G401 (cell line): ENCODE measurements around the gene SLC66A2. TPM values are rescaled to one million over a fixed set of nuclear protein-coding genes. Genes with fewer than 3 reads are reported as not detected.

ENCODE experiments used
- DNase-seq: peaks from one replicate; pipeline ENCODE4 v3.0.0-alpha.2; 2015; ENCODE audit warnings: low spot score
- in situ Hi-C: cut with HindIII; loops from 2 replicates; pipeline ENCODE4 v1.10.0; 2016; ENCODE audit warnings: low sequenced_read_pairs, mixed read lengths
- total RNA-seq: library from RNA; depleted of rRNA; stranded (reverse); fragments of >200 nt; shearing (Covaris generic); gene quantifications from 2 replicates; pipeline ENCODE4 v1.2.3, GENCODE V29; 2014

The SLC66A2 gene
- total RNA-seq, 1 experiment from 2014 or later, result 65.7 TPM

DNA sequence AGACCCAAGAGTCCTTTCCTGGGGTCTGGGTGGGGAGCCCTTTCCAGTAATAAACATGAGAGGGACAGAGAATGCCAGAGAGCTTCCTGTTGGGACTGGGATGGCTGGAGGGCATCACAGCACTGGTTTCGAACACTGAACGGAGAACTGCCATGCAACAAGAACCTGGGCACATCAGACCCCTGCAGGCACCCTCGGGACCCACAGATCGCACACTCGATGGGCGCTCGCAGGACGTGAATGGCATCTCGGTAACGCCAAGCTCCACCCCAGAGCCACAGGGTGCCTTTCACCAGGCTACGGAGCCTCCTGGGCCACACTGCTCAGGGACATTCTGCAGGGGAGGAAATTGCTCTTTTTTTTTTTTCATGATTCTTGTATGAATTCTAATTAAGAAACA is 25.1 kb downstream of the SLC66A2 start:
- no peak for DNase-seq
- in situ Hi-C loops, result no loop called here

DNA sequence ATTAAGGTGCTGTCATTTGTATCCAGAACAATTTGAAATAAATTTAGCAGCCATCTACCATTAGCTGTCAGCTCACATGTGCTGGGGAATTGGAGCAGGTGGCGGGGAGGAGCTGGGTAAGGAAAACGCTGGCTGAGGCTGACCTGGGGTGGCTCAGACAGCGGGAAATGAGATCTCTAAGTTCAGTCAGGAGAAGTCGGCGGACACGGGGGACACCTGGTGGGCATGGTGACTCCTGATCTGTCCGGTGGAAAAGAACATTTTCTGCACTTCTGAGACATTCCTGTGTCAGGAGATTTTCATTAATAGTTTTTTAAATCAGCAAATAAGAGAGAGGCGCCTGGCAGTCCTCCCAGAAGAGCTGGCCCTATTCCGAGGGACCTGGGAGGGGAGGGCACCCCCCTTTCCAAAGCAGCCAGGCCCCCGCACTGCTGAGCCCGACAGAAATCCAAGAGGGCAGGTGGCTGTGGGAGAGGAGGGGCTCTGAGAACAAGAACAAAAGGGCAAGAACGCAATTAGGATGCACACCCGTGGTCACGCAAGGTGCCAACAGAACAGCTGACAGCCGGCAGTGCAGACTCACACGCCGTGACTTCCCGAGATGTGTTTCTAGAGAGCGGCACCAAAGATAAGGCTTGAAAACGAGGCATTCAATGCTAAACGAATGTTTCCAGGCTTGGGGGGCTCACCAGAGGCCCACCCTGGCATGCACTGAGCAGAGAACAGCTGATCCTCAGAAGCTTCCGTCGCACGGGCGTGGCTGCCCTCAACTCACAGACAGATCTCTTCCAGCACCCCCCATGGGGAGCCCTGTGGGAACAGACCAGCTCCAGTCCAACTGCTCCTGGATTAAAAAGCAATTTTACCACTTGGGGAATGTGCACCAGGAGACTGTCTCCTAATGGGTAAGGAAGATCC is 26.4 kb downstream of the SLC66A2 start:
- DNase-seq, result peak; percentile 94
- in situ Hi-C loops, result no loop called here

DNA sequence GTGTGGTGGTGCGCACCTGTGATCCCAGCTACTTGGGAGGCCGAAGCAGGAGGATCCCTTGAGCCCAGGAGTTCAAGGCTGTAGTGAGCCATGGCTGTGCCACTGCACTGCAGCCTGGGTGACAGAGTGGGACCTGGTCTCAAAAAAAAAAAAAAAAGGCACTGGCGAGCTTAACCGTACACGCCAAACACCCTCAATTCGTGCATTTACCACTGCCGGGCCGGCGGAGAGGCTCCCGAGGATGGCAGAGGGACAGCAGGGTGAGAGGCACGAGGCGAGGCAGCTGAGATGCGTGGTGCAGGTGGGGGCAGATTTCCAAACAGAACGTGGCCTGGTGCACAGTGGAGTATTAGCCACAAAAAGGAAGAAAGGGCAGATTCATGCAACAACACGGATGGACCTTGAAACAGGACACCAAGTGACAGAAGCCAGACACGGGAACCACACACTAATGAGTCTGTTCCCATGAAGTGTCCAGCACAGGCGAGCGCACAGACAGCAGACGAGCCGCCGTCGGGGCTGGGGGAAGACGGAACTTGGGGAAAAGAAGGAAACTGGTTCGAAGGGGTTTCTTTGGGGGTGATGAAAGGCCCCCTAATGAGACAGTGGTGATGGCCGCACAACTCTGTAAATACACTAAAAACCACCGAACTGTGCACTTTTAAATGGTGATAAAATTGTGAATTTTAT is 27.4 kb downstream of the SLC66A2 start:
- in situ Hi-C loops, result no loop called here
- DNase-seq, result no peak

DNA sequence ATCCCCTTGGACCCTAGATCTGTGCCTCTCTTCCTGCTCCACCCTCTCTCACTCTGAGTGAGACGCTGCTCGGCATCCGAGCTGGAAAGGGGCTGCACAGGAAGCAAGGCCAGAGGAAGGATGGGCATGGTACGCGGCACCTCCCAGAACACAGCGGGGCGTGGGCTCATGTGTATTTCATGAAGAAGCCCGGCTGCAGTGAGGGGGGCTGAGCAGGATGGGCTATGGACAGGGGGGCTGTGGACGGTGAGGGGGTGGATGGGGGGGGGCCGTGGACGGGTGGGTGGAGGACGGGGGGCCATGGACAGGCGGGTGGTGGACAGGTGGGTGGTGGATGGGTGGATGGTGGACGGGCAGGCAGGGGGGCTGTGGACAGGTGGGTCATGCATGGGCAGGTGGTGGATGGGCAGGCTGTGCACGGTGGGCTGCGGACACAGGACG is 28.5 kb downstream of the SLC66A2 start:
- in situ Hi-C loops, result no loop called here
- no peak for DNase-seq

DNA sequence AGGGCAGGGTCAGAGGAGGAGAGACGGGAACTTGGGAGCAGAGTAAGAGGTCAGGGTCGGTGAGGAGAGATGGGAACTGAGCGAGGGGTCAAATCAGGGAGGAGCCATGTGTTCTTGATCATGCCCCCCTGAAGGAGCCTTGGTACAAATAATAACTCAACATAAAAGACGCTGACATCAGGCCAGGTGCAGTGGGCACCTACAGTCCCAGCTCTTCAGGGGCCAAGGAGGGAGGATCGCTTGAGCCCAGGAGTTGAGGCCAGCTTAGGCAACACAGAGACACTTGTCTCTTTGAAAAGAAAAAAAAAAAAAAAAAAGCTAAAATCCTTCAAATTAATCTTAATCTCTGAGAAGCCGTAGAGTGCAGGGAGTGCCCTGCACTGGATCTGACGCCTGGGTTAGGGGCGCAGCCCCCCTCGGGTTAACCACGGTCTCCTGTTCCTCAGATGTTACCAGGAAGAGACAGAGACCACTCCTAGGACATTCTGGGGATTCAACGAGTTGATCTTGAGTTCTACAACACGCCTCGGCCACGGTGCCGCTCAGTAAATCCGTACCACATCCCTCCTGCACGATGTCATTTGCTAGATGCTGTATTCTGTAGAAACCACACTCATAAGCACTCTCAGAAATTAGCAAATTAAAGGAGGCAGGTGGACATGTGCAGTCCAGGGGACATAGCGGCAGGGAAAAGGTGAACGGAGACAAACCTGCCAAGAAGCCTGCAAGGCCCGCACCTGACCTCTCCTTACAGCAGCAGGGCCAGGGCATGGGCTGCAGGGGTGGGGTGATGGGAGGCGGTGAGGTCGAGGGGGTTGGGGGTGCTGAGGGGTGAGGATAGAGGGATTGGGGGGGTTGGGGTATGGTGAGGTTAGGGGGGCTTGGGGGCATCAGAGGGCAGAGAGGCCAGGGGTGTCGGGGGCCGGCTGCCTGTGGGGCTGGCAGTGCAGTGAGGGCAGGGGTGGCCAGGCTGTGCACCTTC is 29.2 kb downstream of the SLC66A2 start:
- no peak for DNase-seq
- in situ Hi-C loops, result no loop called here

- in situ Hi-C loops, result no loop called here
- no peak for DNase-seq
These were observed 32.4 kb downstream of the SLC66A2 start for GRCh38 chr18:79919089-79919488.

- no peak for DNase-seq
- in situ Hi-C loops, result no loop called here
These were observed 32.8 kb downstream of the SLC66A2 start for GRCh38 chr18:79918615-79919011.

DNA sequence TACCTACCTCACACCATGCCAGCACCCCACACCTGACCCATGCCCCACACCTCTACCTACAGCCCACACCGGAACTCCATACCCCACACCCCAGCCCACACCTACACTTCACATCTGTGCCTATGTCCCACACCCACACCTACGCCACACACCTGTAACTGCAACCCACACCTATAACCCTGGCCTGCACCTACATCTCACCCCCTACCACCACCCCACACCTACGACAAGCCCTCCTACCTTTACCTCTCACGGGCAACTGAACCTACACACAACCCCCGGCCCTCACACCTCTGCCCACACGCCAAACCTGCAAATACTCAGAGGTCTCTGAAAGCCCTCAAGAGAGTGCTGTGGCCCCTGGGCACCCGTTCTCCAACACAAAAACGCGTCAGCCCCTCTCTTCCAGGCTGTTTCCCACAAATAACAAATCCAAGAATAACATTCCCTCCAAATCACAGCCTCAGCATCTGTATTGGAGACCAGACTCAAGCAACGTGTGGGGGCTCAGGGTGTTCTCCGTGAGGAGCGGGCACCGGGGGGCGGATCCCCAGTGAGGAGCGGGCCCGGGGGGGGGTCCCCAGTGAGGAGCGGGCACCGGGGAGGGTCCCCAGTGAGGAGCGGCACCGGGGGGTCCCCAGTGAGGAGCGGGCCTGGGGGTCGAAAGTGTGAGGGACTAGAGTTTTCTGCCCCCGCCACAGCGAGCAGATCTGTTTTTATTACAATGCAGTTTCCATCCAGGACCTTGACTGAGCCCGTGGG is 33.4 kb downstream of the SLC66A2 start:
- in situ Hi-C loops, result no loop called here
- DNase-seq, result no peak

GRCh38 chr18:79917169-79917852 is 34.1 kb downstream of the SLC66A2 start:
- in situ Hi-C loops, result no loop called here
- DNase-seq, result no peak

GRCh38 chr18:79916546-79917168 is 34.8 kb downstream of the SLC66A2 start:
- in situ Hi-C loops, result no loop called here
- no peak for DNase-seq

DNA sequence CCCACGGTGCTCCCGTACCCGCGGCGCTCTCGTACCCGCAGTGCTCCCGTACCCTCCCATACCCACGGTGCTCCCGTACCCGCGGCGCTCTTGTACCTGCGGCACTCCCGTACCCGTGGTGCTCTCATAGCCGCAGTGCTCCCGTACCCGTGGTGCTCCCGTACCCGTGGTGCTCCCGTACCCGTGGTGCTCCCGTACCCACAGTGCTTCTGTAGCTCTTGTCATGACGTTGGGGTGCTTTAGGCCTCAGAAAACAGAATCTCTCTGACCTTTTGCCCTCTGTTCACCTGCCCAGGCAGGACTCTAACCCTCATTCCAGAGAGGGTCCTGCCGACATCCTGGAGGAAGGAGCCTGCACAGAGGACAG is 35.3 kb downstream of the SLC66A2 start:
- in situ Hi-C loops, result no loop called here
- no peak for DNase-seq

GRCh38 chr18:79915161-79916127 is 36.0 kb downstream of the SLC66A2 start:
- no peak for DNase-seq
- in situ Hi-C loops, result no loop called here

DNA sequence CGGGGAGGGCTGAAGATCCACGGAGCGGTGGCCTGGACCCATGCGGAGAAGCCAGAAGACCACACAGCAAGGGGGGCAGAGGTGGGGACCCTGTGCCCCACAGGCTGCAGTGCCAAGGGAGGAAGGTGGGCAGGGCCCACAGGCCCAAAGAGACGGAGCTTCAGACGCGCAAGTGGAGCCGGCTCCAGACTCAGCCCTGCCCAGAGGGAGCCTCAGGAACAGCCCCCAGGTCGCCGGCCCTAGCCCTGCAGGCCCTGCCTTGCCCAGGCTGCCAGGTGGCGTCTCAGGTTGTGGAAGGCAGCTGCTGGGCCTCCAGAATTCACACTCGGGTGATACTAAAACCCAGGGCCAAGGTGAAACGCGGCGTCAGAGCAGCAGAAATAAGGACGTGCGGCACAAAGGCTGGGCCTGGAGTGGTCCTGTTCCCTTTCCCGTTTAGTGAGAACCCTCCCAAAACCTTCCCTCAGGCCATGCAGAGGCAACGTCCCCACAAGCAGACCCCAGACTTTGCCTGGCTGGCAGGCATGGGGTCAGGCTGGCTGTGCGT is 36.8 kb downstream of the SLC66A2 start:
- no peak for DNase-seq
- in situ Hi-C loops, result no loop called here

GRCh38 chr18:79912994-79913831 is 38.2 kb downstream of the SLC66A2 start:
- in situ Hi-C loops, result no loop called here
- no peak for DNase-seq

- peak; percentile 73 for DNase-seq
- in situ Hi-C loops, result no loop called here
These were observed 39.0 kb downstream of the SLC66A2 start for GRCh38 chr18:79912409-79912991.
